Fibroblast of pulmonary artery (primary cell): ENCODE data around the gene CA9.
"Not testable (repeated sequence)": the region's sequence is repeated elsewhere in the genome, so short reads cannot be mapped to it uniquely, and the experiment has no call there.

ENCODE experiments used
- DNase-seq: peaks from one replicate; pipeline ENCODE4 v3.0.0-alpha.2; 2010; ENCODE audit warnings: low read depth
- H3K4me3 ChIP-seq: replicated peaks from 2 replicates; pipeline ENCODE4 v1.5.1; 2011; ENCODE audit warnings: low read depth, mild to moderate bottlenecking, control low read depth, low read length, moderate library complexity
- CTCF ChIP-seq: IDR thresholded peaks from 2 replicates; pipeline ENCODE4 v1.5.1; 2011; ENCODE audit warnings: mild to moderate bottlenecking, control low read depth, low read length, inconsistent platforms; ENCODE audit errors: missing control alignments

CA9 gene

GRCh38 chr9:35639631-35640030, 34.1 kb upstream of the CA9 start:
- TF ChIP-seq CTCF: no peak
- H3K4me3 ChIP-seq: no peak overlapping the region
- DNase-seq: no peak

DNA sequence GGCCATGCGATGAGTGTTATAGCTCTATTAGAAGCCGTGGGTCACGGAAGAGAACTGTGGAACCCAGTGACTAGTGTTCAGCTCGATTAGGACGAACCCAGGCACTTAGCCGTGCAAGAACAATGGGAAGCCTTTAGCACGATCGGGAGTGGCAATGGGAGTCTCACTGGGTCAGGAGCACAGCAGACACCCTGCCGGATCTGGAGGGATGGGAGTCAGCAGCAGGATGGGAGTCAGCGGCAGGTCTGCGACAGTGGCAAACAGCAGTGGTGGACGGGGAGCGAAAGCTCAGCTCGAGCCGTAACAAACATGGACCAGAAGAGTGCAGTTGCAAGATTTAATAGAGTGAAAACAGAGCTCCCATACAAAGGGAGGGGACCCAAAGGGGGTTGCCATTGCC, 33.3 kb upstream of the CA9 start:
- H3K4me3 ChIP-seq, DNase-seq: not testable (repeated sequence)

- H3K4me3 ChIP-seq, DNase-seq: not testable (repeated sequence)
These were observed 32.2 kb upstream of the CA9 start for GRCh38 chr9:35641478-35641877.

- no peak for TF ChIP-seq CTCF
These were observed 30.7 kb upstream of the CA9 start for GRCh38 chr9:35643046-35643445.

GRCh38 chr9:35645736-35646135, 28.0 kb upstream of the CA9 start:
- peak overlapping the region; percentile 57 for H3K4me3 ChIP-seq
- not testable (repeated sequence) for DNase-seq

More at GRCh38 chr9:35643046-35643445, 30.7 kb upstream of the CA9 start:
- no peak overlapping the region for H3K4me3 ChIP-seq
- no peak for DNase-seq

DNA sequence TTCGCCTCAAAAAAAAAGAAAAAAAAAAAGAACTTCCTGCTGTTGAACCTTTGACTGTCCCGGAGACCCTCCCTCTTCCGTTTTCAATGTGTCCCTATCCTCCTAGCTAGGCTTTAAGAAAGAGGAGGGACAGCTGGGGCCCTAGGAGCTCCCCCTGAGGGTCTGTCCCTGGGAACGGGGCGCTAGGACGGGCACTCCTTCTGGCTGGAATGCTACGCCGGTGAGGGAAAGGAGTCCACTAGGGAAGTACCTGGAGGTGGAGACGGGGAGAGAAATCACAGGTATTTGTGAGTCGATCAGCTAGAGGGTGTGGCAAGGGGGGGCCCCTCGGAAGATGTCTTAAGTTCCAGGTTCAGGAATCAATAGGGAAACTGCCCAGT, 27.6 kb upstream of the CA9 start:
- no peak for DNase-seq
- H3K4me3 ChIP-seq: peak overlapping the region; percentile 57
- peak; percentile 12 for TF ChIP-seq CTCF

GRCh38 chr9:35646533-35647265, 27.0 kb upstream of the CA9 start:
- peak; percentile 71 for TF ChIP-seq CTCF

GRCh38 chr9:35649431-35650340, 24.0 kb upstream of the CA9 start:
- TF ChIP-seq CTCF: no peak
- peak; percentile 36 for DNase-seq
- no peak overlapping the region for H3K4me3 ChIP-seq

More at GRCh38 chr9:35646533-35647265, 27.0 kb upstream of the CA9 start:
- peak overlapping the region; percentile 57 for H3K4me3 ChIP-seq
- DNase-seq: peak; percentile 90
